K562 (cell line): Measurements from ENCODE around the gene TRABD2B. TPM values are rescaled to one million over a fixed set of nuclear protein-coding genes. Genes with fewer than 3 reads are reported as not detected.

Experiments used
- FOXP4 ChIP-seq: sonication (generic); formaldehyde crosslinking; IDR thresholded peaks from 2 replicates; pipeline ENCODE4 v1.8.0; 2022; ENCODE audit warnings: mild to moderate bottlenecking, missing genetic modification reagents, borderline replicate concordance
- HDAC2 ChIP-seq: fragments of 450-650 bp; IDR thresholded peaks from 2 replicates; pipeline ENCODE4 v1.6.1; 2016; ENCODE audit warnings: mild to moderate bottlenecking
- PML ChIP-seq: IDR thresholded peaks from 2 replicates; pipeline ENCODE4 v1.6.1; 2012; ENCODE audit warnings: low read length, inconsistent platforms
- PYGO2 ChIP-seq: fragments of 450-650 bp; IDR thresholded peaks from 2 replicates; pipeline ENCODE4 v1.6.1; 2016; ENCODE audit warnings: mild to moderate bottlenecking, missing genetic modification characterization, moderate library complexity, missing compliant biosample characterization
- XRCC5 ChIP-seq: fragments of 200-400 bp; formaldehyde crosslinking; IDR thresholded peaks from 2 replicates; pipeline ENCODE4 v1.6.1; 2017; ENCODE audit warnings: low read depth, mild to moderate bottlenecking, low read length
- ZNF57 ChIP-seq: fragments of 450-650 bp; formaldehyde crosslinking; IDR thresholded peaks from 2 replicates; pipeline ENCODE4 v1.4.0; 2020; ENCODE audit warnings: mild to moderate bottlenecking, moderate library complexity
- polyA plus RNA-seq, 8 experiments: library from polyadenylated mRNA; depleted of rRNA in 4 of 8; stranded (reverse) in 5 of 8; unstranded in 3 of 8; fragments of >200 nt; fragmentation: Nextera tagmentation in 2 of 8; fragmentation: Illumina TruSeq in 1 of 8; extraction: Ambion mirVana in 2 of 8; extraction: Trizol in 1 of 8; gene quantifications; 2 replicates each; pipeline versions ENCODE4 v1.2.1 to v1.2.3, GENCODE V29; 2011 to 2014; ENCODE audit warnings: inconsistent platforms in 1 of 8, missing spikeins in 1 of 8
- total RNA-seq, 7 experiments: library from RNA; depleted of rRNA in 6 of 7; stranded (reverse); fragments of >200 nt in 6 of 7; fragmentation: Illumina TruSeq in 2 of 7; extraction: Trizol in 2 of 7; gene quantifications; 2 replicates each; pipeline versions ENCODE4 v1.2.1 to v1.2.3, GENCODE V29; 2011 to 2021; ENCODE audit warnings: low replicate concordance in 1 of 7
- TF ChIP-seq, protein P1 (sequence below): sonication (generic); formaldehyde crosslinking; IDR thresholded peaks from 2 replicates; pipeline ENCODE4 v1.8.0; 2023; ENCODE audit warnings: mild to moderate bottlenecking, missing genetic modification reagents
- TF ChIP-seq, protein P2 (sequence below): fragments of 250-450 bp; sonication (Bioruptor Pico); IDR thresholded peaks from 2 replicates; pipeline ENCODE4 v1.9.0; 2021; ENCODE audit warnings: mild to moderate bottlenecking

TRABD2B gene
- total and polyA plus RNA-seq, 9 of the 15 experiments (the other 6 are each of a cell fraction or from before 2014, with no cell fraction given), result not detected

DNA sequence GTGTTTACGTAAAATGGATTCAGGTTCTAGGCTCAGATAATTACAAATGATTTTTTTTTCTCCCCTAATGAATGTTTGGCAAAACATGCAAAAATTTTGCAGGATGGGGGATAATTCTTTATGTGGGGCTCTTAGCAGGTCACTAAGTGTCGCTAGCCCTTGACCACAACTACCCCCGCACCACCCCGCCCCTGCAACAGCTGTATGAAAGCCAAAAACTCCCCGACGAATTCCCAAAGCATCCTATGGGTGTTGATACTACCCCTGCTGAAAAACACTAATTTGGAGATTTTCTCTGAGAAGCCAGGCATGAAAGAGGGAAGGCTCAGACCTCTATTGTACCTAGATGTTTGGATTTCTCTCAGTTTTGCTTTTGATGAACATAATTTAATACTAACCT lies 243.0 kb downstream of the TRABD2B start (continued):
- TF ChIP-seq, protein P1, sequence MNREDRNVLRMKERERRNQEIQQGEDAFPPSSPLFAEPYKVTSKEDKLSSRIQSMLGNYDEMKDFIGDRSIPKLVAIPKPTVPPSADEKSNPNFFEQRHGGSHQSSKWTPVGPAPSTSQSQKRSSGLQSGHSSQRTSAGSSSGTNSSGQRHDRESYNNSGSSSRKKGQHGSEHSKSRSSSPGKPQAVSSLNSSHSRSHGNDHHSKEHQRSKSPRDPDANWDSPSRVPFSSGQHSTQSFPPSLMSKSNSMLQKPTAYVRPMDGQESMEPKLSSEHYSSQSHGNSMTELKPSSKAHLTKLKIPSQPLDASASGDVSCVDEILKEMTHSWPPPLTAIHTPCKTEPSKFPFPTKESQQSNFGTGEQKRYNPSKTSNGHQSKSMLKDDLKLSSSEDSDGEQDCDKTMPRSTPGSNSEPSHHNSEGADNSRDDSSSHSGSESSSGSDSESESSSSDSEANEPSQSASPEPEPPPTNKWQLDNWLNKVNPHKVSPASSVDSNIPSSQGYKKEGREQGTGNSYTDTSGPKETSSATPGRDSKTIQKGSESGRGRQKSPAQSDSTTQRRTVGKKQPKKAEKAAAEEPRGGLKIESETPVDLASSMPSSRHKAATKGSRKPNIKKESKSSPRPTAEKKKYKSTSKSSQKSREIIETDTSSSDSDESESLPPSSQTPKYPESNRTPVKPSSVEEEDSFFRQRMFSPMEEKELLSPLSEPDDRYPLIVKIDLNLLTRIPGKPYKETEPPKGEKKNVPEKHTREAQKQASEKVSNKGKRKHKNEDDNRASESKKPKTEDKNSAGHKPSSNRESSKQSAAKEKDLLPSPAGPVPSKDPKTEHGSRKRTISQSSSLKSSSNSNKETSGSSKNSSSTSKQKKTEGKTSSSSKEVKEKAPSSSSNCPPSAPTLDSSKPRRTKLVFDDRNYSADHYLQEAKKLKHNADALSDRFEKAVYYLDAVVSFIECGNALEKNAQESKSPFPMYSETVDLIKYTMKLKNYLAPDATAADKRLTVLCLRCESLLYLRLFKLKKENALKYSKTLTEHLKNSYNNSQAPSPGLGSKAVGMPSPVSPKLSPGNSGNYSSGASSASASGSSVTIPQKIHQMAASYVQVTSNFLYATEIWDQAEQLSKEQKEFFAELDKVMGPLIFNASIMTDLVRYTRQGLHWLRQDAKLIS, result no peak
- TF ChIP-seq PML (no peak), ZNF57 (CRISPR knock-in tag) (no peak), XRCC5 (no peak), FOXP4 (CRISPR knock-in tag) (no peak), HDAC2 (no peak), PYGO2 (no peak)
- TF ChIP-seq, protein P2, sequence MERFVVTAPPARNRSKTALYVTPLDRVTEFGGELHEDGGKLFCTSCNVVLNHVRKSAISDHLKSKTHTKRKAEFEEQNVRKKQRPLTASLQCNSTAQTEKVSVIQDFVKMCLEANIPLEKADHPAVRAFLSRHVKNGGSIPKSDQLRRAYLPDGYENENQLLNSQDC (CRISPR knock-in tag), result no peak
